Neural cell (in vitro differentiated cells): ENCODE results near the gene APOBEC3H.

ENCODE experiments used
- EP300 ChIP-seq: fragments of 450-650 bp; conservative IDR thresholded peaks from 2 replicates; pipeline ENCODE4 v1.6.1; 2014; ENCODE audit warnings: antibody characterized with exemption, mild to moderate bottlenecking, moderate library complexity; ENCODE audit not compliant: poor library complexity, severe bottlenecking
- EZH2 ChIP-seq: fragments of 200-600, 300-800 bp; shearing (Covaris generic), sonication (generic); IDR thresholded peaks from 2 replicates; pipeline ENCODE4 v1.6.1; 2014; ENCODE audit warnings: antibody characterized with exemption, low read length, borderline replicate concordance, mild to moderate bottlenecking; ENCODE audit not compliant: insufficient read depth, poor library complexity, severe bottlenecking
- MXI1 ChIP-seq: fragments of 450-650 bp; conservative IDR thresholded peaks from 2 replicates; pipeline ENCODE4 v1.6.1; 2014; ENCODE audit warnings: antibody characterized with exemption, mild to moderate bottlenecking; ENCODE audit not compliant: poor library complexity, severe bottlenecking
- POLR2AphosphoS5 ChIP-seq: IDR thresholded peaks from 2 replicates; pipeline ENCODE4 v1.6.1; 2012
- RAD21 ChIP-seq: fragments of 450-650 bp; conservative IDR thresholded peaks from 2 replicates; pipeline ENCODE4 v1.6.1; 2014; ENCODE audit warnings: antibody characterized with exemption, mild to moderate bottlenecking, moderate library complexity
- SMC3 ChIP-seq: fragments of 450-650 bp; conservative IDR thresholded peaks from 2 replicates; pipeline ENCODE4 v1.6.1; 2014; ENCODE audit warnings: antibody characterized with exemption, mild to moderate bottlenecking, moderate library complexity; ENCODE audit not compliant: poor library complexity
- TAF1 ChIP-seq: IDR thresholded peaks from 2 replicates; pipeline ENCODE4 v1.6.1; 2012; ENCODE audit warnings: low read depth
- TF ChIP-seq, protein P1 (sequence below): fragments of 450-650 bp; IDR thresholded peaks from 2 replicates; pipeline ENCODE4 v1.5.1; 2014; ENCODE audit warnings: antibody characterized with exemption, mild to moderate bottlenecking, moderate library complexity; ENCODE audit not compliant: poor library complexity, severe bottlenecking
- TF ChIP-seq, protein P2 (sequence below): IDR thresholded peaks from 2 replicates; pipeline ENCODE4 v1.6.1; 2012; ENCODE audit warnings: borderline replicate concordance

DNA sequence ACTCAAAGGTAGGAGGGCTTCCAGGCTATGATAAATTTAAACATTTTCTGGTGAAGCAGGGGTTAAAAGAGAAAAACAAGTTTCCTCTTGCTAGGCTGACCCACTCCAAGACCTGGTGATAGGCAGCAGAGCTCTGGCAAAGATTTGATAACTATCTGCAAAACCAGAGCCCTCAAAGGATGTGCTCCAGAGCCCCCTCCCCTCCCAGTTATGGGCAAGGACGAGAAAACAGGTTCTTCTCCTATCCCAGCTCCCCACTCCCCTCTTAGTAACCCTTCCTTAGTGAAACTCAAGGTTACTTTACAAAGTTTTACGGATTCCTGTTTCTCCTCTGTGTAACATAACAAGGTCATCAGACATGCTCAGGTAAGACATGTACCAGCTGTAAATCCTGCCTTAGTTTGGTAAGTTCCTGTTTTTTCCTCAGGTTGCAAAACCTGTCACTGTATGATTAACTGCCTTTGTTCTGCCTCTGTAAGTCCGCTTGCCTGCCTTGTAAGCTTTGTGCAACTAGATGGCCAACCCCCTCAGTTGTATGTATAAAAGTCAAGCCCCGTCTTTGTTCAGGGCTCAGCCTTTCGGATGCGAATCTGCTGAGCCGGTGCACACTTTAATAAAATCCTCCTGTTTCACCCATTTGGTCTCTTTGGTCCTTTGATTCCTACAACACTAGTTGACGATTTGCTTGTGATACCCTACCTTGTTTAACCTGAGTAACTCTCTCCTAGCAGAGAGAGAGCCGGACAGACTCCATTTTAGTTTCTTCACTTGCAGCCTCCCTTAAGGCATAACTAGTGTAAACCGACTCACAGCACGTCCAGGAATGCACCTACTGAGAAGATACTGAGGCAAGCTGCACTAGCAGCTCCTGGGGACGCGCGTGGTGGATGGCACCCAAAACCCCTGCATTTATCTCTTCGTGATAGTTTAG lies 13.9 kb downstream of the APOBEC3H start:
- TF ChIP-seq, protein P1, sequence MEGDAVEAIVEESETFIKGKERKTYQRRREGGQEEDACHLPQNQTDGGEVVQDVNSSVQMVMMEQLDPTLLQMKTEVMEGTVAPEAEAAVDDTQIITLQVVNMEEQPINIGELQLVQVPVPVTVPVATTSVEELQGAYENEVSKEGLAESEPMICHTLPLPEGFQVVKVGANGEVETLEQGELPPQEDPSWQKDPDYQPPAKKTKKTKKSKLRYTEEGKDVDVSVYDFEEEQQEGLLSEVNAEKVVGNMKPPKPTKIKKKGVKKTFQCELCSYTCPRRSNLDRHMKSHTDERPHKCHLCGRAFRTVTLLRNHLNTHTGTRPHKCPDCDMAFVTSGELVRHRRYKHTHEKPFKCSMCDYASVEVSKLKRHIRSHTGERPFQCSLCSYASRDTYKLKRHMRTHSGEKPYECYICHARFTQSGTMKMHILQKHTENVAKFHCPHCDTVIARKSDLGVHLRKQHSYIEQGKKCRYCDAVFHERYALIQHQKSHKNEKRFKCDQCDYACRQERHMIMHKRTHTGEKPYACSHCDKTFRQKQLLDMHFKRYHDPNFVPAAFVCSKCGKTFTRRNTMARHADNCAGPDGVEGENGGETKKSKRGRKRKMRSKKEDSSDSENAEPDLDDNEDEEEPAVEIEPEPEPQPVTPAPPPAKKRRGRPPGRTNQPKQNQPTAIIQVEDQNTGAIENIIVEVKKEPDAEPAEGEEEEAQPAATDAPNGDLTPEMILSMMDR: no peak
- TF ChIP-seq EZH2 (no peak), EP300 (no peak), POLR2AphosphoS5 (no peak), MXI1 (no peak), TAF1 (no peak), SMC3 (no peak), RAD21 (no peak)
- TF ChIP-seq, protein P2, sequence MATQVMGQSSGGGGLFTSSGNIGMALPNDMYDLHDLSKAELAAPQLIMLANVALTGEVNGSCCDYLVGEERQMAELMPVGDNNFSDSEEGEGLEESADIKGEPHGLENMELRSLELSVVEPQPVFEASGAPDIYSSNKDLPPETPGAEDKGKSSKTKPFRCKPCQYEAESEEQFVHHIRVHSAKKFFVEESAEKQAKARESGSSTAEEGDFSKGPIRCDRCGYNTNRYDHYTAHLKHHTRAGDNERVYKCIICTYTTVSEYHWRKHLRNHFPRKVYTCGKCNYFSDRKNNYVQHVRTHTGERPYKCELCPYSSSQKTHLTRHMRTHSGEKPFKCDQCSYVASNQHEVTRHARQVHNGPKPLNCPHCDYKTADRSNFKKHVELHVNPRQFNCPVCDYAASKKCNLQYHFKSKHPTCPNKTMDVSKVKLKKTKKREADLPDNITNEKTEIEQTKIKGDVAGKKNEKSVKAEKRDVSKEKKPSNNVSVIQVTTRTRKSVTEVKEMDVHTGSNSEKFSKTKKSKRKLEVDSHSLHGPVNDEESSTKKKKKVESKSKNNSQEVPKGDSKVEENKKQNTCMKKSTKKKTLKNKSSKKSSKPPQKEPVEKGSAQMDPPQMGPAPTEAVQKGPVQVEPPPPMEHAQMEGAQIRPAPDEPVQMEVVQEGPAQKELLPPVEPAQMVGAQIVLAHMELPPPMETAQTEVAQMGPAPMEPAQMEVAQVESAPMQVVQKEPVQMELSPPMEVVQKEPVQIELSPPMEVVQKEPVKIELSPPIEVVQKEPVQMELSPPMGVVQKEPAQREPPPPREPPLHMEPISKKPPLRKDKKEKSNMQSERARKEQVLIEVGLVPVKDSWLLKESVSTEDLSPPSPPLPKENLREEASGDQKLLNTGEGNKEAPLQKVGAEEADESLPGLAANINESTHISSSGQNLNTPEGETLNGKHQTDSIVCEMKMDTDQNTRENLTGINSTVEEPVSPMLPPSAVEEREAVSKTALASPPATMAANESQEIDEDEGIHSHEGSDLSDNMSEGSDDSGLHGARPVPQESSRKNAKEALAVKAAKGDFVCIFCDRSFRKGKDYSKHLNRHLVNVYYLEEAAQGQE: no peak
